GM06990 (cell line): ENCODE measurements around the gene TLX2.

Experiments used
- DNase-seq: peaks from one replicate; pipeline ENCODE4 v3.0.0-alpha.2; 2011; ENCODE audit not compliant: insufficient read length; ENCODE audit errors: extremely low read depth
- H3K27me3 ChIP-seq: replicated peaks from 2 replicates; pipeline ENCODE4 v1.6.0; 2011; ENCODE audit warnings: low read length; ENCODE audit not compliant: control insufficient read depth, insufficient read depth
- H3K36me3 ChIP-seq: 2 replicates; pipeline ENCODE4 v1.5.1; 2011; ENCODE audit warnings: low read length; ENCODE audit not compliant: control insufficient read depth, insufficient read depth
- H3K4me3 ChIP-seq: replicated peaks from 2 replicates; pipeline ENCODE4 v1.5.1; 2011; ENCODE audit warnings: low read depth, mild to moderate bottlenecking, control low read depth, low read length
- TF ChIP-seq, protein P1 (sequence below): IDR thresholded peaks from 2 replicates; pipeline ENCODE4 v1.5.1; 2011; ENCODE audit warnings: low read length, control low read depth, mild to moderate bottlenecking, inconsistent platforms; ENCODE audit not compliant: insufficient read depth, poor library complexity, severe bottlenecking

The TLX2 gene

DNA sequence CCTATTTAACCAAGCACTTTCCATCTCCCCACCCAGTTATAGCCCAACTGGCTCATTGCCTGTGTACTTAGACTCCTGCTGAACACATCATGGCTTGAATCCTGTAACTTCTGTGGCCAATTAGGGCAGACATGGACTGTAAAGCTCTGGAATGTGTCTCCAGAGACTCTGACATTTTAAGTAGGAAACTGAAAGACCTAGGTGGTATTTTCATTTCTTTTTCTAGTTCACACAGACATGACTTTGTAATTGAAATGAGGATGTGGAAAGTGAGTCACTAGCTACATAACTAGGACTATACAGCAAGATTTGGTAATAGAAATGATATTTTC lies 52.5 kb downstream of the TLX2 start:
- DNase-seq = no peak

More for the DNA sequence above, 52.5 kb downstream of the TLX2 start:
- Histone ChIP-seq H3K27me3 (no peaks in the 10 kb centered on the region), H3K4me3 (no peak overlapping the region), H3K36me3 (no peaks in the 10 kb centered on the region)
- TF ChIP-seq, protein P1, sequence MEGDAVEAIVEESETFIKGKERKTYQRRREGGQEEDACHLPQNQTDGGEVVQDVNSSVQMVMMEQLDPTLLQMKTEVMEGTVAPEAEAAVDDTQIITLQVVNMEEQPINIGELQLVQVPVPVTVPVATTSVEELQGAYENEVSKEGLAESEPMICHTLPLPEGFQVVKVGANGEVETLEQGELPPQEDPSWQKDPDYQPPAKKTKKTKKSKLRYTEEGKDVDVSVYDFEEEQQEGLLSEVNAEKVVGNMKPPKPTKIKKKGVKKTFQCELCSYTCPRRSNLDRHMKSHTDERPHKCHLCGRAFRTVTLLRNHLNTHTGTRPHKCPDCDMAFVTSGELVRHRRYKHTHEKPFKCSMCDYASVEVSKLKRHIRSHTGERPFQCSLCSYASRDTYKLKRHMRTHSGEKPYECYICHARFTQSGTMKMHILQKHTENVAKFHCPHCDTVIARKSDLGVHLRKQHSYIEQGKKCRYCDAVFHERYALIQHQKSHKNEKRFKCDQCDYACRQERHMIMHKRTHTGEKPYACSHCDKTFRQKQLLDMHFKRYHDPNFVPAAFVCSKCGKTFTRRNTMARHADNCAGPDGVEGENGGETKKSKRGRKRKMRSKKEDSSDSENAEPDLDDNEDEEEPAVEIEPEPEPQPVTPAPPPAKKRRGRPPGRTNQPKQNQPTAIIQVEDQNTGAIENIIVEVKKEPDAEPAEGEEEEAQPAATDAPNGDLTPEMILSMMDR = no peak
